Upper lobe of left lung (tissue), 6 donors: ENCODE data around the gene TOGARAM1. TPM values are rescaled to one million over a fixed set of nuclear protein-coding genes. Genes with fewer than 3 reads are reported as not detected.

ENCODE experiments used
- ATAC-seq, 2 donors: fragments of 200-7000 bp; cut with Tn5 transposase; one replicate each; pipeline ENCODE4 v1.9.1; 2022; ENCODE audit warnings: mild to moderate bottlenecking in 2 of 2, moderate library complexity in 2 of 2; ENCODE audit not compliant: low FRiP score in 2 of 2
- DNase-seq, 2 donors: peaks; one replicate each; pipeline ENCODE4 v3.0.0-alpha.2; 2019 to 2020
- H3K27ac ChIP-seq, 4 donors: fragments of 200-600 bp; sonication (generic); one replicate each; pipeline ENCODE4 v1.5.1; 2016 to 2019
- H3K27me3 ChIP-seq, 4 donors: fragments of 200-600 bp; sonication (generic); one replicate each; pipeline ENCODE4 v1.5.1; 2017 to 2019
- H3K36me3 ChIP-seq, 4 donors: fragments of 200-600 bp; sonication (generic); one replicate each; pipeline ENCODE4 v1.5.1; 2016 to 2019
- H3K4me1 ChIP-seq, 4 donors: fragments of 200-600 bp; sonication (generic); one replicate each; pipeline ENCODE4 v1.5.1; 2018 to 2019
- H3K4me3 ChIP-seq, 4 donors: fragments of 200-600 bp; sonication (generic); one replicate each; pipeline ENCODE4 v1.5.1; 2017 to 2019; ENCODE audit warnings: mild to moderate bottlenecking in 2 of 4, moderate library complexity in 1 of 4
- H3K9me3 ChIP-seq, 4 donors: fragments of 200-600 bp; sonication (generic); one replicate each; pipeline ENCODE4 v1.5.1; 2018 to 2019
- CTCF ChIP-seq, 6 experiments: fragments of 450-650 bp in 4 of 6; fragments of 200-600 bp in 2 of 6; sonication (generic) in 2 of 6; IDR thresholded peaks; one replicate each; pipeline ENCODE4 v1.5.1; 2016 to 2019; ENCODE audit warnings: antibody characterized with exemption in 6 of 6
- EP300 ChIP-seq, 4 donors: sonication (generic); formaldehyde crosslinking; IDR thresholded peaks; one replicate each; pipeline ENCODE4 v1.5.1; 2017; ENCODE audit warnings: antibody characterized with exemption in 4 of 4, control low read depth in 2 of 4
- POLR2A ChIP-seq, 4 donors: fragments of 450-650 bp; IDR thresholded peaks; one replicate each; pipeline ENCODE4 v1.5.1; 2016 to 2017; ENCODE audit warnings: antibody characterized with exemption in 4 of 4, mild to moderate bottlenecking in 2 of 4
- POLR2AphosphoS5 ChIP-seq, 2 donors: sonication (generic); formaldehyde crosslinking; IDR thresholded peaks; one replicate each; pipeline ENCODE4 v1.5.1; 2017; ENCODE audit warnings: antibody characterized with exemption in 2 of 2
- WGBS, 2 donors: methylation state at CpG; one replicate each; pipeline ENCODE4 v1.1.5; 2017 to 2018; 5-methylcytosine and 5-hydroxymethylcytosine counted together
- total RNA-seq, 6 donors: library from RNA; depleted of rRNA in 4 of 6; stranded (reverse); fragments of >200 nt in 4 of 6; gene quantifications; one replicate each; pipeline versions ENCODE4 v1.1.0 to v1.2.1, GENCODE V29; 2016 to 2021
- donor health status: DM: no; HTN: no; CAD: no; lungs with moderate emphysema.
- donor health status: DM: no; HTN: yes; CAD: no; lungs with severe emphysema.

TOGARAM1 gene
- total RNA-seq, 6 donors from 2014 or later = 11.3 to 42.3 (median 16.2) TPM

GRCh38 chr14:45060551-45060950 is 98.6 kb downstream of the TOGARAM1 start:
- Histone ChIP-seq H3K4me3 (no peak overlapping the region), H3K9me3 (no peaks in the 10 kb centered on the region), H3K36me3 (peaks cover 0 to 3% (median 0%) of the 10 kb centered on the region in 4 donors), H3K4me1 (no peaks in the 10 kb centered on the region), H3K27ac (no peak overlapping the region), H3K27me3 (no peaks in the 10 kb centered on the region)
- DNase-seq (no peak), ATAC-seq (no peak)
- TF ChIP-seq CTCF (IDR thresholded peaks at IDR 0.05) (no peak), POLR2A (IDR thresholded peaks at IDR 0.05) (no peak), EP300 (IDR thresholded peaks at IDR 0.05) (no peak), POLR2AphosphoS5 (IDR thresholded peaks at IDR 0.05) (no peak)

GRCh38 chr14:45065540-45065939 is 103.5 kb downstream of the TOGARAM1 start:
- no peaks in the 10 kb centered on the region for H3K4me1 ChIP-seq
- no peaks in the 10 kb centered on the region for H3K9me3 ChIP-seq
- DNase-seq = no peak
- 73 to 75% methylated on average over 3 of the region's 3 CpGs for WGBS, 2 donors
- no peak for TF ChIP-seq EP300 (IDR thresholded peaks at IDR 0.05)
- TF ChIP-seq POLR2A (IDR thresholded peaks at IDR 0.05) = no peak
- no peak for TF ChIP-seq POLR2AphosphoS5 (IDR thresholded peaks at IDR 0.05)
- TF ChIP-seq CTCF (IDR thresholded peaks at IDR 0.05) = no peak
- H3K36me3 ChIP-seq = peaks cover 0 to 16% (median 0%) of the 10 kb centered on the region in 4 donors
- H3K27ac ChIP-seq = no peak overlapping the region
- H3K4me3 ChIP-seq = no peak overlapping the region
- no peak for ATAC-seq
- no peaks in the 10 kb centered on the region for H3K27me3 ChIP-seq

GRCh38 chr14:45065956-45066355 is 104.0 kb downstream of the TOGARAM1 start:
- DNase-seq (no peak), ATAC-seq (no peak)
- H3K27ac ChIP-seq = no peak overlapping the region
- H3K4me1 ChIP-seq = no peaks in the 10 kb centered on the region
- TF ChIP-seq CTCF (IDR thresholded peaks at IDR 0.05) = no peak
- no peak for TF ChIP-seq EP300 (IDR thresholded peaks at IDR 0.05)
- TF ChIP-seq POLR2AphosphoS5 (IDR thresholded peaks at IDR 0.05) = no peak
- TF ChIP-seq POLR2A (IDR thresholded peaks at IDR 0.05) = no peak
- peaks cover 0 to 19% (median 0%) of the 10 kb centered on the region in 4 donors for H3K36me3 ChIP-seq
- no peaks in the 10 kb centered on the region for H3K9me3 ChIP-seq
- 92 to 94% methylated on average over 2 of the region's 2 CpGs for WGBS, 2 donors
- H3K4me3 ChIP-seq = no peak overlapping the region
- no peaks in the 10 kb centered on the region for H3K27me3 ChIP-seq

- TF ChIP-seq POLR2A (IDR thresholded peaks at IDR 0.05) (no peak), CTCF (IDR thresholded peaks at IDR 0.05) (no peak), POLR2AphosphoS5 (IDR thresholded peaks at IDR 0.05) (no peak), EP300 (IDR thresholded peaks at IDR 0.05) (no peak)
- no peak overlapping the region for H3K4me3 ChIP-seq
- no peaks in the 10 kb centered on the region for H3K9me3 ChIP-seq
- WGBS, 2 donors = 93 to 96% methylated on average over 3 of the region's 3 CpGs
- H3K27me3 ChIP-seq = no peaks in the 10 kb centered on the region
- no peak overlapping the region for H3K27ac ChIP-seq
- DNase-seq (no peak), ATAC-seq (no peak)
- H3K4me1 ChIP-seq = no peaks in the 10 kb centered on the region
- H3K36me3 ChIP-seq = peaks cover 0 to 24% (median 0%) of the 10 kb centered on the region in 4 donors
Measured at GRCh38 chr14:45066667-45067066, 104.7 kb downstream of the TOGARAM1 start.

GRCh38 chr14:45068396-45068795 is 106.4 kb downstream of the TOGARAM1 start:
- no peak overlapping the region for H3K4me3 ChIP-seq
- H3K9me3 ChIP-seq = no peaks in the 10 kb centered on the region
- ATAC-seq (no peak), DNase-seq (no peak)
- no peak for TF ChIP-seq POLR2AphosphoS5 (IDR thresholded peaks at IDR 0.05)
- no peak for TF ChIP-seq EP300 (IDR thresholded peaks at IDR 0.05)
- no peak for TF ChIP-seq POLR2A (IDR thresholded peaks at IDR 0.05)
- no peak for TF ChIP-seq CTCF (IDR thresholded peaks at IDR 0.05)
- 92 to 95% methylated on average over 3 of the region's 3 CpGs for WGBS, 2 donors
- H3K4me1 ChIP-seq = no peaks in the 10 kb centered on the region
- peaks cover 0 to 26% (median 0%) of the 10 kb centered on the region in 4 donors for H3K36me3 ChIP-seq
- no peak overlapping the region for H3K27ac ChIP-seq
- no peaks in the 10 kb centered on the region for H3K27me3 ChIP-seq
